ENCODE results near the gene AGPAT3.

DNA sequence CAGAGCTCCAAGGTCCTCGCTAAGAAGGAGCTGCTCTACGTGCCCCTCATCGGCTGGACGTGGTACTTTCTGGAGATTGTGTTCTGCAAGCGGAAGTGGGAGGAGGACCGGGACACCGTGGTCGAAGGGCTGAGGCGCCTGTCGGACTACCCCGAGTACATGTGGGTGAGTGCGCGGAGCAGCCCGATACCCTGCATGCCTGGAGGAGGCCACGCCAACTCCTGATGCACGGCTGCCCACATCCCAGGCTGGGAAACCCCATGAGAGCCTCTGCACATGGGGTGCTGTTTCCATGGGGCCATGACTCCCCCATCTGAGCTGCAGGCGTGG lies 104.1 kb downstream of the AGPAT3 start:
- TF ChIP-seq, protein P1, sequence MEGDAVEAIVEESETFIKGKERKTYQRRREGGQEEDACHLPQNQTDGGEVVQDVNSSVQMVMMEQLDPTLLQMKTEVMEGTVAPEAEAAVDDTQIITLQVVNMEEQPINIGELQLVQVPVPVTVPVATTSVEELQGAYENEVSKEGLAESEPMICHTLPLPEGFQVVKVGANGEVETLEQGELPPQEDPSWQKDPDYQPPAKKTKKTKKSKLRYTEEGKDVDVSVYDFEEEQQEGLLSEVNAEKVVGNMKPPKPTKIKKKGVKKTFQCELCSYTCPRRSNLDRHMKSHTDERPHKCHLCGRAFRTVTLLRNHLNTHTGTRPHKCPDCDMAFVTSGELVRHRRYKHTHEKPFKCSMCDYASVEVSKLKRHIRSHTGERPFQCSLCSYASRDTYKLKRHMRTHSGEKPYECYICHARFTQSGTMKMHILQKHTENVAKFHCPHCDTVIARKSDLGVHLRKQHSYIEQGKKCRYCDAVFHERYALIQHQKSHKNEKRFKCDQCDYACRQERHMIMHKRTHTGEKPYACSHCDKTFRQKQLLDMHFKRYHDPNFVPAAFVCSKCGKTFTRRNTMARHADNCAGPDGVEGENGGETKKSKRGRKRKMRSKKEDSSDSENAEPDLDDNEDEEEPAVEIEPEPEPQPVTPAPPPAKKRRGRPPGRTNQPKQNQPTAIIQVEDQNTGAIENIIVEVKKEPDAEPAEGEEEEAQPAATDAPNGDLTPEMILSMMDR (IDR thresholded peaks at IDR 0.05) = no peak
- no peak for TF ChIP-seq JUNB (IDR thresholded peaks at IDR 0.05)
- TF ChIP-seq POLR2A (IDR thresholded peaks at IDR 0.05; ENCODE audit: low read length) = no peak
- TF ChIP-seq, protein P2, sequence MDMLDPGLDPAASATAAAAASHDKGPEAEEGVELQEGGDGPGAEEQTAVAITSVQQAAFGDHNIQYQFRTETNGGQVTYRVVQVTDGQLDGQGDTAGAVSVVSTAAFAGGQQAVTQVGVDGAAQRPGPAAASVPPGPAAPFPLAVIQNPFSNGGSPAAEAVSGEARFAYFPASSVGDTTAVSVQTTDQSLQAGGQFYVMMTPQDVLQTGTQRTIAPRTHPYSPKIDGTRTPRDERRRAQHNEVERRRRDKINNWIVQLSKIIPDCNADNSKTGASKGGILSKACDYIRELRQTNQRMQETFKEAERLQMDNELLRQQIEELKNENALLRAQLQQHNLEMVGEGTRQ (IDR thresholded peaks at IDR 0.05) = no peak
- TF ChIP-seq KDM1A (IDR thresholded peaks at IDR 0.05; ENCODE audit: low read depth) = no peak
